Measurements from ENCODE around the gene KLK11.

The KLK11 gene

GRCh38 chr19:51026554-51026831 is at the start of gene KLK11:
KLK11 (minus strand) TSS chr19:51026616; CDS start chr19:51025631, 985 bp downstream.
- no peak for DNase-seq (ENCODE audit: low read depth)

DNA sequence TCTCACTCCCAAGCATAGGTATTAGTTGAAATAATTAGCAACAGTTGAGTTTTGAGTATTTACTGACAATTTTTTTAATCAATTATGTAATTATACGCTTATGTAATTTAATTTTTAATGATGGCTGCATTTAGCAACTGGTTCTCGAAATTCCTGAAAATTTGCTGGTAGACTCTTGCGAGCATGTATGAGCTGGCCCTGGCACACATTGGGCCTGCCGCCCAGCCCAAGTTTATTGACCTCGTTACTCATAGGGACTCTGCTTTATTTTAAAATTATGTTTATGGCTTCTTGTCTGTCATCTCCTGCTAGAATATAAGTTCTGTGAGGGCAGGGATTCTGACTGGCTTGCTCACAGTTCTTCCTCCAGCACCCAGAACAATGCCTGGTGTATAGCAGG is 49.6 kb upstream of the KLK11 start:
- DNase-seq (ENCODE audit: low read depth) = no peak

DNA sequence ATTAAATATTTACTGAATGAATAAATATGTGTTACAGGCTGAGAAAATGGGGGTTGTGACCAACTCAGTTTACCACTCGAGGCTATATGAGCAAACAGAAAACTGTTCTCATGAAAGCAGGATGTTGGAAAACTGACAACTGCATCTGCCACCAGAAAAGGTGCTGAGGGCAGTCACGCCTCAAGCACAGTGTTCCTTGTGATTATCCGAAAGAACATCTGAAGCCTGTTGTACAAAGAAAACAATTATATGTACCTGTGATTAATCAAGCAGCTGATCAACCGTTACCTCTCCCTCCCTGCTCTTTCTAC is 44.6 kb upstream of the KLK11 start:
- no peak for DNase-seq (ENCODE audit: low read depth)

GRCh38 chr19:51070334-51071094 is 44.1 kb upstream of the KLK11 start:
- DNase-seq (ENCODE audit: low read depth) = no peak

DNA sequence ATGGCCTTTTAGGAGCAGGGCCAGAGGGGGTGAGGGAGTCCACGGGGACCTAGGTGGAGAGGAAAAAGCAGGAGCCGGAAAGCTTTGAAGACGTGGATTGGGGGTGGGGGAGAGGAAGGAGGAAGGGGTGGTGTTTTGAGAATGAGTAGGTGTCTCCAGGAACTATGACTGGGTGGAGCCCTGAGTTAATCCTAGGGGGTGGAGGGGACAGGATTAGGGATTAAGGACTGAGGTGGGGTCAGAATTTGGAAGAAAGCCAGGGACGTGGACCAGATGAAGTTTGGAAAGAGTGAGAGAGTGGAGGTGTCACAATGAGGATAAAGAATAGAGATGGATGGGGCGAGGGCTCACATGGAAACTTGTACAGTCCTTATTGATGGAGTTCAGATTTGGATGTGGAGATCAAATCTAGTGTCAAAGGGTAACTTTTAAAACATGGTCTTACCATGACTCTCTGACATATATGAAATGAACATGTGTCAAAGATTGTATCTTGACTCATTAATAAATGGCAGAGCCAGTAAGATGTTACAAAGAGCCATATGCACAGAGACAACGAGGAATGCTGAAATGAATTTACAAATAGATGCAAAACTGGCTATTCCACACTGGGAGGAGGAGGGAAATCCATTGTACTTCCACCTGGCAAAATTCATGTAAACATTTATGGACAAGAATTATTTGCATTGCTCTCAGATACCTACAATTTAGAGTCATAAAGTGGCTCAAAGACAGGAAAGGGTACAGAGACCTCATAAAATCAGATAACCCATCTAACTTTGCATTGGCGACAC is 40.2 kb upstream of the KLK11 start:
- no peak for DNase-seq (ENCODE audit: low read depth)

- no peak for DNase-seq (ENCODE audit: low read depth)
These were observed 39.0 kb upstream of the KLK11 start for GRCh38 chr19:51065221-51065960.

GRCh38 chr19:51064534-51065220 is 38.3 kb upstream of the KLK11 start, which contains the start of gene KLK13:
KLK13 (minus strand) TSS chr19:51065092; CDS start chr19:51065067, 25 bp downstream.
- no peak for DNase-seq (ENCODE audit: low read depth)

DNA sequence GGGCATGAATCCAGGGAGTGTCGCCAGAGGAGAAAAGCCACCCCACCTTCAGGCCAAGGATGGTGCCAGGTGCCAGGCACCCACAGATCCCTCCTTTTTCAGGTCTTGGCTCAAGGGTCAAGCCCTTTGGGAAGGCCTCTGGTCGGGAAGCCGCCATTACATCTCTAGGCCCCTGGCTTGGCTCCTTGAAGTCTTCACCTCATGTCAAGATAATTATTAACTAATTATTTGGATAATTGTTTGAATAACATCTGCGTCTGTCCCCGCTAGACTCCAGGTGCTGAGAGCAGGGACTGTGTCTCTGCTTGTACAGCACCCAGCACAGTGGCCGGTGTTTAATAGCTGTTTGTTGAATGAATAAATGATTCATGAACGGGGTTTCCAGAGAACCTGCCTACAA is 37.2 kb upstream of the KLK11 start:
- DNase-seq (ENCODE audit: low read depth) = no peak

GRCh38 chr19:51060973-51061372 is 34.6 kb upstream of the KLK11 start:
- DNase-seq (ENCODE audit: low read depth) = no peak

DNA sequence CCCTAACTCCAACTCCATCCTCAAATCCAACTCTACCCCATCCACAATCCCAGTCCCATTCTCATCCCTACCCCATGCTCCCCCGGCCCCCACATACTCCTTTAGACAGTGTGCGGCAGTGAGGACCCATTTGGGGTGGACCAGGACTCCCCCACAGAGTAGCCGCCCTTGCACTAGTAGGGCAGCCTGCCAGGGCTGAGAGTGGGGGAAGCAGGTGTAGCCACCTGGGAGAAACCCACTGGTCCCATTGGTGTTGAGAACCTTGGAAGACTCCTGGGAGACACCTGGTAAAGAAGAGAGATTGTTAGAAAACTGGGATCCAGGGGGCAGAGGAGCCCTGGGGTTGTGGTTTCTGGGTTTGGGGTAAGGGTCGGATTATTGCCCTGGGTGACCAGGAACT is 33.9 kb upstream of the KLK11 start:
- DNase-seq (ENCODE audit: low read depth) = no peak

DNA sequence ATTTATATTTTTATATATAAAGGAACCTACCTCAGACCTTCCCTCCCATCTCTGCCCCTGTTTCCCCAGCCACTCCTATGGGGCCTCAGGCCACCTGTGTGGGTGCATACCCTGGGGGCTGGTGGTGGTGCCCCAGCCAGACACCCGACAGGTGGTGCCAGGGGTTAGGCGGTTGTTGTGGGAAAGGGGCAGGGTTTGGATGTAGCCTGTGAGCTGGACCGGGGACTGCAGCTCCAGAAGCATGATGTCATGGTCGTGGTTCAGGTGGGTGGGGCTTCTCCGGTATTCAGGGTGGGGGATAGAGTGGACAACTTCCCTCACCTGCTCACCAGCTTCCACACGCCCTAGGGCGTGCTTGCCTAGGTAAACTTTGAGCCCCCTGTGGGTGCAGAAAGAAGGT is 33.3 kb upstream of the KLK11 start:
- DNase-seq (ENCODE audit: low read depth) = no peak

DNA sequence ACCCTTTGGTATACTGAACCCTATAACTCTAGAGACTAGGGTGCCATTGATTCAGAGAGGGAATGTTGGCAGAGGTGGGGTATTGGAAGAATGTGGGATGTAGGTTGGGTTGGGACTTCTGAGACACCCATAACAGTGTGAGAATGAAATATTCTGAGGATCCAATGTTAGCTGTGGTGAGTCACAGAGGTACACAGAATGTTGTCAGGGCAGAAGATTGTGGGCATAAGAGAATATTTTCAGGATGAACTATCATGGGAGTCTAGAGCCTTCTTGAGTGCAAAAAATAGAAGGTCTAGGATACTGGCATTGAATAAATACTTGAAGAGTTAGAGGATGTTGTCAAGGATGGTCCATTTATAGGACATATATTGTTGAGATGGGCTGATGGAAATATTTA is 29.4 kb upstream of the KLK11 start:
- no peak for DNase-seq (ENCODE audit: low read depth)

DNA sequence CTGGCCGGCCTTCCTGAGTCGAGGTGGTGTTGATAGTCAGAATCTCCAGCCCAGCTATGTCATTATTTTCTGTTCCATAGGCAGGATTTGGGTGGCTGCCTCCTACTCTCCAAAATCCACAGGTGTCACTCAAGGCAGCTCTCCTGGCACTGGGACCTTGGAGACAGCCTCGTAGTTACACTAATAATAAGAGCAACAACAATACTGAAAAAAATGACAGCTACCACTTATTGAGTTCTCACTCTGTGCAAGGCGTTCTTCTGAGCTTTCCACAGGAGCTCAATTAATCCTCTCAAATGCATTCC is 20.6 kb upstream of the KLK11 start:
- DNase-seq (ENCODE audit: low read depth) = no peak

GRCh38 chr19:51044327-51044726 is 17.9 kb upstream of the KLK11 start:
- DNase-seq (ENCODE audit: low read depth) = no peak

- no peak for DNase-seq (ENCODE audit: low read depth)
These were observed 17.1 kb upstream of the KLK11 start for GRCh38 chr19:51043497-51043896.

DNA sequence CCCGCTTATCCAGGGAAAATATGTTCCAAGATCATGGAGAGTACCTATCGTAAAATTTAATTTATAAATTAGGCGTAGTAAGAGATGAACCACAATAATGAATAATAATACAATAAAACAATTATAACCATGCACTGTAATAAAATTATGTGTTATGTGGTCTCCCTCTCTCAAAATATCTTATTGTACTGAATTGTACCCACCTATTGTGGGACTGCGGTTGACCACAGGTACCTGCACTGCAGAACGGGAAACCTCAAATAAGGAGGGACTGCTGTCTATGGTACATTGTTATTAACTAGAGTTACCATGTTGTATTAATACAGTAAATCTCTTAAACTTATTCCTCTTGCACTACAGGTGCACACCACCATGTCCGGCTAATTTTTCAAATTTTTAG is 13.7 kb upstream of the KLK11 start:
- DNase-seq (ENCODE audit: low read depth) = no peak

DNA sequence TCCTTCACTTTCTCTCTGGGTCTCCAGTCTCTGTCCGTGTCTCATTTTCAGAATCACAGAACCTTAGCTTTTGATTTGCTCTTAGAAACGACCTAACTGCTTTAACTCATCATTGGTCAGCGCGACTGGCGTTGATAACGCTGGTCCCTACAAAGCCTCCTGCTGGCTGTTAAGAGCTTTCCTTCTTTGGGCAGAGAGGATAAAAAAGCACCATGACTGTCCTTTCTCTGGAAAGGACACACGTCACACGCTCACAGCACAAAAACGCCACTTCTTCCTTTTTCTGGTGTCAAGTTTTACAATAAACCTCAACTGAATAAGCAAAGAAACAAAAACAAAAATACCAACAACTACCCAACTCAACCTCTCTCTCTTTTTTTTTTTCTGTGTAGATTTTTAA is 10.1 kb upstream of the KLK11 start:
- no peak for DNase-seq (ENCODE audit: low read depth)

DNA sequence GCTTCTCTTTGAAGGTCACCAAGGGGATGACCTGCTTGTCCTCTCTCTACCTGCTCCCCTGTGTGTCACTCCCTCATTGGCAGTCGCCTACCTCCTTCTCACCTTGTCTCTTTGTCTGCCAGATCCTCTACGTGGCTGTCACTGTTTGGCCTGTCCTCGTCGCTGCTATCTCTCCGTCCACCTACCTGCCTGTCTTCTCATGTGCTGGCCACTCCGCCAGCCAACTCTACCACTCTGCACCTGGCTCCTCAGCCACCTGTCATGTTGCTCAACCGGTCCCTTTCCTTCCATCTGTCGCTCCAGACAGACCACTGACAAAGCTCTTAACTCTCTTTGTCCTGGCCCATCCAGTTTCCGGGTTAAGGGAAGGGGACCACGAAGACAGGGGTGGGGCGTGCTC is 8.3 kb upstream of the KLK11 start, which contains the start of gene KLK12:
KLK12 (minus strand) TSS at position 299 of the 400 bp plus-strand sequence. CDS start 381 bp downstream, outside the sequence.
- DNase-seq (ENCODE audit: low read depth) = no peak

- no peak for DNase-seq (ENCODE audit: low read depth)
These were observed 5.4 kb upstream of the KLK11 start for GRCh38 chr19:51031880-51032225.

- DNase-seq (ENCODE audit: low read depth) = no peak
These were observed 4.9 kb upstream of the KLK11 start for GRCh38 chr19:51031220-51031879.

- no peak for DNase-seq (ENCODE audit: low read depth)
These were observed 4.2 kb upstream of the KLK11 start for GRCh38 chr19:51030631-51031030.

DNA sequence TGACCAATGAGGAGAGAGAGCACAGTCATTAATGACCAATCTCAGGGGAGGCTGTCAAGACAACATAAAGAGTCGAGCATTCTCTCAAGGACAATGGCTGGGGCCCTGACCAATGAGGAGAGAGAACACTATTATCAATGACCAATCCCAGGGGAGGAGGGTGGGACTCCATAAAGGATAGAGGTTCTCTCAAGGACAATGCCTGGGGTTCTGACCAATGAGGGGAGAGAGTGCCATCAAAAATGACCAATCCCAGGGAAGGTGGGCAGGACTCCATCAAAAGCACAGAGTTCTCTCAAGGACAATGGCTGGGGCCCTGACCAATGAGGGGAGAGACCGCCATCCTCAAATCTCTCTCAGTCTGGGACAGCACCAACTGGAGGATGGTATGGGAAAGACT is 3.3 kb upstream of the KLK11 start:
- no peak for DNase-seq (ENCODE audit: low read depth)
